Dermis microvascular lymphatic vessel endothelial cell (primary cell): ENCODE results near the gene DEFB132. TPM values are rescaled to one million over a fixed set of nuclear protein-coding genes. Genes with fewer than 3 reads are reported as not detected.
"Not testable (repeated sequence)": the region's sequence is repeated elsewhere in the genome, so short reads cannot be mapped to it uniquely, and the experiment has no call there.

Source experiments
- DNase-seq, 2 donors: peaks; one replicate each; pipeline versions ENCODE4 v3.0.0 to v3.0.0-alpha.2; 2010; ENCODE audit warnings: low read depth in 2 of 2
- total RNA-seq: library from RNA; depleted of rRNA; stranded (reverse); fragments of >200 nt; gene quantifications from 2 replicates; pipeline ENCODE4 v1.2.1, GENCODE V29; 2014

DEFB132 gene
- not detected in 2 replicates for total RNA-seq

GRCh38 chr20:257419-257818 is at the start of gene DEFB132:
DEFB132 (plus strand) TSS chr20:257724; CDS start chr20:257779, 55 bp downstream.
- no peak for DNase-seq

- peak; percentile 59 to 73 for DNase-seq
Observed at GRCh38 chr20:208942-209566, 48.5 kb upstream of the DEFB132 start.

- DNase-seq, result no peak
Observed at GRCh38 chr20:210809-211502, 46.6 kb upstream of the DEFB132 start.

GRCh38 chr20:214383-214782 is 43.1 kb upstream of the DEFB132 start:
- no peak for DNase-seq

- no peak for DNase-seq
Observed at GRCh38 chr20:215796-216195, 41.7 kb upstream of the DEFB132 start.

GRCh38 chr20:217266-217665 is 40.3 kb upstream of the DEFB132 start:
- no peak for DNase-seq

GRCh38 chr20:219290-220115 is 38.0 kb upstream of the DEFB132 start:
- peak in 1 of 2 donors; percentile 9 for DNase-seq

- DNase-seq, result no peak
Observed at GRCh38 chr20:221258-221830, 36.2 kb upstream of the DEFB132 start.

- not testable (repeated sequence) for DNase-seq
Observed at GRCh38 chr20:225879-226278, 31.6 kb upstream of the DEFB132 start.

- no peak for DNase-seq
Observed at GRCh38 chr20:226958-227357, 30.6 kb upstream of the DEFB132 start, which contains the start of gene DEFB129. DEFB129 (plus strand) TSS chr20:227258; CDS start chr20:227289, 31 bp downstream.

- no peak for DNase-seq
Observed at GRCh38 chr20:227439-228105, 30.0 kb upstream of the DEFB132 start.

- DNase-seq, result peak in 1 of 2 donors; percentile 30
Observed at GRCh38 chr20:235891-236290, 21.6 kb upstream of the DEFB132 start.

GRCh38 chr20:237489-237888 is 20.0 kb upstream of the DEFB132 start:
- no peak for DNase-seq

GRCh38 chr20:237929-238328 is 19.6 kb upstream of the DEFB132 start:
- no peak for DNase-seq

- no peak for DNase-seq
Observed at GRCh38 chr20:242905-243304, 14.6 kb upstream of the DEFB132 start.

GRCh38 chr20:251354-251753 is 6.2 kb upstream of the DEFB132 start:
- no peak for DNase-seq

- no peak for DNase-seq
Observed at GRCh38 chr20:252801-253200, 4.7 kb upstream of the DEFB132 start.

GRCh38 chr20:253447-253846 is 4.1 kb upstream of the DEFB132 start:
- not testable (repeated sequence) for DNase-seq

GRCh38 chr20:258269-258858 is 840 bp downstream of the DEFB132 start:
- no peak for DNase-seq

GRCh38 chr20:258963-259362 is 1.4 kb downstream of the DEFB132 start:
- DNase-seq, result peak; percentile 38 to 60

GRCh38 chr20:259981-260380 is 2.5 kb downstream of the DEFB132 start:
- no peak for DNase-seq
